NCI-H2107 treated with DMSO at 0.1 percent for 48 hours (cell line): Measurements from ENCODE around the gene NDE1.

Experiments
- DNase-seq: peaks from one replicate; lab custom pipeline; 2025; ENCODE audit not compliant: unreplicated experiment; lab: John Stamatoyannopoulos, UW

NDE1 gene

GRCh38 chr16:15765116-15765515, 115.1 kb downstream of the NDE1 start:
- DNase-seq, result no peak

- DNase-seq, result peak; percentile 93
These were observed 115.8 kb downstream of the NDE1 start for GRCh38 chr16:15765880-15766279.

- DNase-seq, result no peak
These were observed 116.9 kb downstream of the NDE1 start for GRCh38 chr16:15766918-15767317.

DNA sequence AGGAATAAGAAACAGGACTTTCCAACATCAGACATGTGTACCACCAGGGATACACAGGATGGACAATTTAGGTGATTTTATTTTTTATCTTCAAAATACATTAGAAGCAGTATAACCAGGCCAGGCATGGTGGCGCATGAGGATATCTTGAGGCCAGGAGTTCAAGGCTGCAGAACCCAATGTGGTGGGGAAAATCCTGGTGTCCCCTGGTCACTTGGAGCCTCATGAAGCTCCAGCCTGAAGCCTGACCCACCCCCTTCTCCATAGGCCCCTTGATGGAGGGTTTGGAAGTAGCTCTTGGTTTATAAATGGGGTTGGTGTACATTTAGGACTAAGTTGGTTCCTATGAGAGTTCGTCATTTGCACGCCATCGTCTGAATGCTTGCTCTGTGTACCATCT, 118.2 kb downstream of the NDE1 start:
- DNase-seq, result no peak

DNA sequence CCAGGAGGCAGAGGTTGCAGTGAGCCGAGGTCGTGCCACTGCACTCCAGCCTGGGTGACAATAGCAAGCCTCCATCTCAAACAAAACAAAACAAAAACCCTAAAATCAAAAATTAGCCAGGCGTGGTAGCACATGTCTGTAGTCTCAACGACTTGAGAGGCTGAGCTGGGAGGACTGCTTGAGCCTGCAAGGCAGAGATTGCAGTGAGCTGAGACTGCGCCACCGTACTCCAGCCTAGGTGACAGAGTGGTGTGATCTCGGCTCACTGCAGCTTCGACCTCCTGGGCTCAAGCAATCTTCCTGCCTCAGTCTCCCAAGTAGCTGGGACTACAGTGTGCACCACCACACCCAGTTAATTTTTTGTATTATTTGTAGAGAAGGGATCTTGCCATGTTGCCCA, 119.2 kb downstream of the NDE1 start:
- DNase-seq, result no peak

DNA sequence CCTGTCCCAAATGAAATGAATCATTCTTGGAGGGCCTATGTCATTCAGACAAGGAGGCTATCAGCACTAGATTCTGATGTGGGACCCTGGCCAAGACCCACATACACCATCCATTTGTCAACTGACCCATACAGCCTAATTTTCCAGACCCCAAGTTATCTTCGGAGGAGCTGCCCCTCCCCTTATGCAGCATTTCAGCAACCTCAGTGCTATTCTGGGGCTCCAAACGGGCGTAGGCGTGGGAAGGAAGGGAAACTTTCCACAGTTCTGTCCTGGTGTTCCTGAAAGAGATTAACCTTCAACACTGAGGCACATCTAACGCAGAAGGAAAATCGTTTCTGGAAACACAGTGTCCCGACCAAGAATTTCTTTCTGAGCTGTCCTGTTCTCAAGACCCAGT, 120.1 kb downstream of the NDE1 start:
- DNase-seq, result no peak

- DNase-seq, result no peak
These were observed 120.5 kb downstream of the NDE1 start for GRCh38 chr16:15770512-15770911.

DNA sequence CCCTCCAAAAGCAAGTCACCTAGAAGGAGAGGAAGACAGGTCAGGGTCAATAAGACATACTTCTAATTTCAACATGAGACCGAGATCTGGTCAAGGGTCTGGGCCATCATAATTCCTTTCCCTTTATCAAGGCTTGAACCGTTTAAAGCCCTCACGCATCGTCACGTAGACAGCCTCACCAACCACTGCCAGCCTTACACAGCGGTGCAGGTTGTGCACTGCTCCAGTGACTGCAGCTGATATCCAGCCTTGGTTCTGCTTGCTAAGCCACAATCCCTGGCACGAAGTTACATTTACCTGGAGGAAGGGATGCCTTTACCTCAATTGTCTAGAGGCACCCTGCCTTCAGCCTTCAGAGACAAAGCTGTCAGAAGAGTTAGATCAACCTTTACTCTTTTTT, 121.6 kb downstream of the NDE1 start:
- DNase-seq, result no peak

GRCh38 chr16:15772579-15773293, 122.7 kb downstream of the NDE1 start:
- no peak for DNase-seq

GRCh38 chr16:15773968-15774367, 123.9 kb downstream of the NDE1 start:
- DNase-seq, result no peak

- no peak for DNase-seq
These were observed 125.2 kb downstream of the NDE1 start for GRCh38 chr16:15775209-15775608.

DNA sequence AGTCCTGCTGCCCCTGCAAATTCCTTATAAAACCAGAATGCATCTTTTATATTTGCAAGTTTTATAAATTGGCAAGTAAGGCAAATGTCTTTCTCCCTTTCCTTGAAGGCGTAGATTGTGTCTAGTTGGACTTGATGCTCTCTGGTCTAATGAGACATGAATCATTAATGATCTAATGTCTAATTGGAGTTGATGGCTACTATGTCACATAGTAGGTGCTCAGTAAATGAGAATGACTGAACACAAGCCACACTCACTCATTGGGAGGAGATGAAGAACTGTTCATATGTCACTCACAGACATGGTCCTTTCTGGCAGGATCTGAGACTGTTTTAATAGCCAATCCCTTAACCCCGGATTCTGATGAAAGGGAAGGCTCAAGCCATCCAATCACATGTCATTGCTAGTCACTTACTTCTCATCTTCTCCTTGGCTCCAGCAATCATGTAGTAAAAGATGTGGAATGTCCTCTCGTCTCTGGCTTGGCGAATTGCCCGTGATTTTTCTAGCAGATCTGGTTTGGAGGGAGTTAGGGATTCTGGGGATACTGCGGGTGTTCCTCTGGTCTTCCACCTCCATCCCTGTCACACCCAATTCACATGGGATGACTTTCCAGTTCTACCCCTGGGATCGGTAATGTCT, 125.7 kb downstream of the NDE1 start:
- no peak for DNase-seq
